Caco-2 (cell line): ENCODE results near the gene CLRN3. TPM values are rescaled to one million over a fixed set of nuclear protein-coding genes. Genes with fewer than 3 reads are reported as not detected.

Experiments used
- BruUV-seq: library from RNA; stranded (reverse); fragments of 400-500 nt; replicated peaks from 2 replicates; lab custom pipeline; 2021; lab: Mats Ljungman, UMichigan
- CTCF ChIA-PET: fragments of 300-600 bp; sonication (Branson Sonifier 250); formaldehyde crosslinking; loops from one replicate; lab custom pipeline; 2022; ENCODE audit warnings: antibody characterized with exemption; lab: Charles Lee
- POLR2A ChIA-PET: fragments of 300-600 bp; sonication (Branson Sonifier 250); formaldehyde crosslinking; loops from one replicate; lab custom pipeline; 2022; ENCODE audit warnings: antibody characterized with exemption; lab: Charles Lee
- DNase-seq, 2 experiments: peaks; one replicate each; pipeline versions ENCODE4 v3.0.0 to v3.0.0-alpha.2; 2020 to 2022
- H3K27me3 ChIP-seq: replicated peaks from 2 replicates; pipeline ENCODE4 v1.6.0; 2011; ENCODE audit warnings: low read length; ENCODE audit not compliant: control insufficient read depth, insufficient read depth
- H3K36me3 ChIP-seq: 2 replicates; pipeline ENCODE4 v1.5.1; 2011; ENCODE audit warnings: low read length; ENCODE audit not compliant: control insufficient read depth, insufficient read depth
- H3K4me1 ChIP-seq: fragments of 250-450 bp; sonication (Bioruptor Pico); 2 replicates; pipeline ENCODE4 v1.5.1; 2020; ENCODE audit warnings: mild to moderate bottlenecking
- H3K4me3 ChIP-seq: 2 replicates; pipeline ENCODE4 v1.5.1; 2011; ENCODE audit warnings: low read depth, mild to moderate bottlenecking, control low read depth, low read length
- H3K9me3 ChIP-seq: fragments of 250-450 bp; sonication (Bioruptor Pico); 2 replicates; pipeline ENCODE4 v1.5.1; 2020; ENCODE audit warnings: mild to moderate bottlenecking, moderate library complexity
- H3K27ac Mint-ChIP-seq: one replicate; pipeline ENCODE4 v1.8.0; 2022; ENCODE audit warnings: mixed read lengths; ENCODE audit not compliant: unreplicated experiment
- H3K27me3 Mint-ChIP-seq: one replicate; pipeline ENCODE4 v1.8.0; 2022; ENCODE audit warnings: mixed read lengths; ENCODE audit not compliant: insufficient read depth, unreplicated experiment
- H3K36me3 Mint-ChIP-seq: one replicate; pipeline ENCODE4 v1.8.0; 2022; ENCODE audit warnings: mild to moderate bottlenecking, mixed read lengths; ENCODE audit not compliant: insufficient read depth, unreplicated experiment
- H3K4me1 Mint-ChIP-seq: one replicate; pipeline ENCODE4 v1.8.0; 2022; ENCODE audit warnings: low read depth, mixed read lengths; ENCODE audit not compliant: unreplicated experiment
- H3K4me3 Mint-ChIP-seq: one replicate; pipeline ENCODE4 v1.8.0; 2022; ENCODE audit warnings: mild to moderate bottlenecking, moderate library complexity, mixed read lengths; ENCODE audit not compliant: unreplicated experiment
- H3K9me3 Mint-ChIP-seq: one replicate; pipeline ENCODE4 v1.8.0; 2022; ENCODE audit warnings: mixed read lengths; ENCODE audit not compliant: unreplicated experiment
- intact Hi-C: fragments of 100-400 bp; cut with micrococcal nuclease; formaldehyde crosslinking; loops from one replicate; pipeline ENCODE4 v1.10.0; 2022; ENCODE audit not compliant: unreplicated experiment
- total RNA-seq: library from RNA; stranded (reverse); gene quantifications from 2 replicates; pipeline ENCODE4 v1.2.3, GENCODE V29; 2022
- TF ChIP-seq, protein P1 (sequence below), 2 experiments: fragments of 200-600 bp in 1 of 2; IDR thresholded peaks; 1 replicate in 1 of 2; 2 replicates in 1 of 2; pipeline versions ENCODE4 v1.5.1 to v1.8.0; 2011 to 2022; ENCODE audit warnings: antibody characterized with exemption in 1 of 2, control low read depth in 1 of 2, inconsistent platforms in 1 of 2, low read depth in 1 of 2, low read length in 1 of 2, mild to moderate bottlenecking in 1 of 2, moderate library complexity in 1 of 2; ENCODE audit not compliant: insufficient read depth in 1 of 2, severe bottlenecking in 1 of 2, unreplicated experiment in 1 of 2

The CLRN3 gene
- total RNA-seq, 1 experiment from 2014 or later: 1.1 TPM

DNA sequence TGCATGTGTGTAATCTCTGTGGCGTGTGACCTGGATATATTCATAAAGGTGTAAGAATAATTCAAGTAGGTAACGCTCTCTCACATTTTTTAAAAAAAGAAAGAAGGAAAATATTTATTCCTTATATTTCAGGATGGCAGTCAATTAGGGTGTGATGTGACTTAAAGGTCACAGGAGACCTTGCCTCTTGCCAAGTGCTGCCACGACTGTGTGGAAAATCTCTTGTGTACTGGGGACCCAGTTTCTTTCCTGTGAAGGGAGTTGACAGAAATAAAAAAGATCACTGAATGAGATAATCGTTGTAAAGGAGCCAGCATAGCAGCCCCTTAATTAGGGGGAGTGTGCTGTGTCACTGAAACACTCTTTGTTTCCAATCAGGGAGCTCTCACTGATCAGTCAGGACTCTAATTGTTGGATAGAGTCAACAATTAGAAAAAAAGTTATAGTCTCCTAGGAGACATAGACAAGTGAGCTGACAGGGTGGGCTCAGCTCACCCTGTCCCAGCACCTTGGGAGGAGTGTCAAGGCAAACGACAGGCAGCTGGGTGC, 45.2 kb upstream of the CLRN3 start:
- intact Hi-C loops: no loop called here
- no peak for DNase-seq
- Mint-ChIP-seq H3K4me3 (no peak overlapping the region), H3K27ac (no peak overlapping the region), H3K9me3 (no peaks in the 10 kb centered on the region), H3K4me1 (no peaks in the 10 kb centered on the region), H3K27me3 (peaks cover 17% of the 10 kb centered on the region), H3K36me3 (no peaks in the 10 kb centered on the region)
- ChIA-PET CTCF (no interaction called here), POLR2A (no interaction called here)
- Histone ChIP-seq H3K4me3 (no peak overlapping the region), H3K4me1 (no peaks in the 10 kb centered on the region), H3K27me3 (no peaks in the 10 kb centered on the region), H3K9me3 (no peaks in the 10 kb centered on the region), H3K36me3 (no peaks in the 10 kb centered on the region)
- TF ChIP-seq, protein P1, sequence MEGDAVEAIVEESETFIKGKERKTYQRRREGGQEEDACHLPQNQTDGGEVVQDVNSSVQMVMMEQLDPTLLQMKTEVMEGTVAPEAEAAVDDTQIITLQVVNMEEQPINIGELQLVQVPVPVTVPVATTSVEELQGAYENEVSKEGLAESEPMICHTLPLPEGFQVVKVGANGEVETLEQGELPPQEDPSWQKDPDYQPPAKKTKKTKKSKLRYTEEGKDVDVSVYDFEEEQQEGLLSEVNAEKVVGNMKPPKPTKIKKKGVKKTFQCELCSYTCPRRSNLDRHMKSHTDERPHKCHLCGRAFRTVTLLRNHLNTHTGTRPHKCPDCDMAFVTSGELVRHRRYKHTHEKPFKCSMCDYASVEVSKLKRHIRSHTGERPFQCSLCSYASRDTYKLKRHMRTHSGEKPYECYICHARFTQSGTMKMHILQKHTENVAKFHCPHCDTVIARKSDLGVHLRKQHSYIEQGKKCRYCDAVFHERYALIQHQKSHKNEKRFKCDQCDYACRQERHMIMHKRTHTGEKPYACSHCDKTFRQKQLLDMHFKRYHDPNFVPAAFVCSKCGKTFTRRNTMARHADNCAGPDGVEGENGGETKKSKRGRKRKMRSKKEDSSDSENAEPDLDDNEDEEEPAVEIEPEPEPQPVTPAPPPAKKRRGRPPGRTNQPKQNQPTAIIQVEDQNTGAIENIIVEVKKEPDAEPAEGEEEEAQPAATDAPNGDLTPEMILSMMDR (IDR thresholded peaks at IDR 0.05; ENCODE audit: insufficient read depth in 1 of 2, low read depth in 1 of 2, low read length in 1 of 2, severe bottlenecking in 1 of 2, unreplicated experiment in 1 of 2): no peak
- BruUV-seq: no TSS peak

DNA sequence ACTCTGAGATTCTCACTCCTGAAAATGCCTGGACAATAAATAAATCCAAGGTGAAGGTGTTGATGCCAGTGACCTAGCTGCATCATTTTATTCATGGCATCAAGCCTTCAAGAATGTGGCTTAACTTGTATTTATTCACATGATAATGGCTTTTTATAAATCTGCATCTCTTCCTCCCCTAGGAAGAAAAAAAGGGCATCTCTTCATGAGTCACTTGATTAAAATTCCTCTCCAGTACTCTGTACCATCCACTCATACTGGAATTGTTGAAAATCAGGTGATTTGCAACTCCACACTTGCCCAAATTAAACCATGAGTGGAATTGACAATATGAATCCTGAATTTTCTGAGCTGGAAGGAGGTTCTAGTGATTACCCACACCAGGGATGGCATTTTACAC, 44.3 kb upstream of the CLRN3 start:
- ChIA-PET POLR2A (no interaction called here), CTCF (no interaction called here)
- no peaks in the 10 kb centered on the region for H3K4me1 ChIP-seq
- H3K9me3 ChIP-seq: no peaks in the 10 kb centered on the region
- H3K27me3 ChIP-seq: no peaks in the 10 kb centered on the region
- no peaks in the 10 kb centered on the region for H3K36me3 ChIP-seq
- intact Hi-C loops: no loop called here
- no peak for DNase-seq
- no TSS peak for BruUV-seq
- Mint-ChIP-seq H3K36me3 (no peaks in the 10 kb centered on the region), H3K27ac (no peak overlapping the region), H3K27me3 (peaks cover 13% of the 10 kb centered on the region), H3K4me1 (no peaks in the 10 kb centered on the region), H3K4me3 (no peak overlapping the region), H3K9me3 (no peaks in the 10 kb centered on the region)
- TF ChIP-seq, protein P1 (IDR thresholded peaks at IDR 0.05; ENCODE audit: insufficient read depth in 1 of 2, low read depth in 1 of 2, low read length in 1 of 2, severe bottlenecking in 1 of 2, unreplicated experiment in 1 of 2): no peak
- no peak overlapping the region for H3K4me3 ChIP-seq

DNA sequence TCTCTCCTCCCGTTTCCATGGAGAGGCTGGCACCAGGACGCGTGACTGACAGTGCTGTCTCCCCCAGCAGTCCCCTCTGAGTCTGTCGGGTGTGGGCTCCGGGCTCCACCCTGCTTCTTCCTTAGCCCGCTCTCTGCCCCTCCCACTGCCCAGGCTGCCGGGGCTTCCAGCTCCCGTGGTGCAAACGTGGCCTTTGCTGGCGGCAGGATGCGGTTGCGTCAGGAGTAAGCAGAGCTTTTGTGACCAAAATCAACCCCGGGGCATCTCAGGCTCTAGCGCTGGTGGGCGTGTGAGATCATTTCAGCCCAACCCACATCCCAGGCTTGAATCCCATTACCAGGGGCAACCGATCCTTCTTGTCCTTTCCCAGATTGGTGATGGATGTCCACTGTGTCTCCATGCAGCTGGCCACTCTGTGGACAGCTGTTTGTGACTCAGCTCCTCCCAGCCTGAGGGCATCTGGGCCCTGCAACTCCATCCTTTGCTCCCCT, 42.4 kb upstream of the CLRN3 start:
- no TSS peak for BruUV-seq
- no peak overlapping the region for H3K4me3 ChIP-seq

More for the DNA sequence above, 42.4 kb upstream of the CLRN3 start:
- Histone ChIP-seq H3K4me1 (no peaks in the 10 kb centered on the region), H3K9me3 (no peaks in the 10 kb centered on the region), H3K36me3 (no peaks in the 10 kb centered on the region), H3K27me3 (no peaks in the 10 kb centered on the region)
- no peaks in the 10 kb centered on the region for H3K4me1 Mint-ChIP-seq
- peaks cover 13% of the 10 kb centered on the region for H3K27me3 Mint-ChIP-seq
- intact Hi-C loops: no loop called here
- no peaks in the 10 kb centered on the region for H3K9me3 Mint-ChIP-seq
- no peaks in the 10 kb centered on the region for H3K36me3 Mint-ChIP-seq
- no peak overlapping the region for H3K27ac Mint-ChIP-seq
- no peak overlapping the region for H3K4me3 Mint-ChIP-seq
- no peak for DNase-seq
- ChIA-PET POLR2A (no interaction called here), CTCF (interaction anchor here (0.8 kb wide), 1 partner anchor 28 kb away, joined by 3 read pairs; the partner anchor contains the start of gene PTPRE)
- TF ChIP-seq, protein P1 (IDR thresholded peaks at IDR 0.05; ENCODE audit: insufficient read depth in 1 of 2, low read depth in 1 of 2, low read length in 1 of 2, severe bottlenecking in 1 of 2, unreplicated experiment in 1 of 2): no peak
